Activated gamma-delta T cell treated with Interleukin-2 at 50 U/mL for 16 hours (primary cell): ENCODE data around the gene NECTIN4.
"Not testable (repeated sequence)": the region's sequence is repeated elsewhere in the genome, so short reads cannot be mapped to it uniquely, and the experiment has no call there.

Experiments used
- DNase-seq: peaks from one replicate; pipeline ENCODE4 v3.0.0-alpha.2; 2020

The NECTIN4 gene

GRCh38 chr1:161080441-161081405, 8.6 kb downstream of the NECTIN4 start:
- DNase-seq, result no peak

DNA sequence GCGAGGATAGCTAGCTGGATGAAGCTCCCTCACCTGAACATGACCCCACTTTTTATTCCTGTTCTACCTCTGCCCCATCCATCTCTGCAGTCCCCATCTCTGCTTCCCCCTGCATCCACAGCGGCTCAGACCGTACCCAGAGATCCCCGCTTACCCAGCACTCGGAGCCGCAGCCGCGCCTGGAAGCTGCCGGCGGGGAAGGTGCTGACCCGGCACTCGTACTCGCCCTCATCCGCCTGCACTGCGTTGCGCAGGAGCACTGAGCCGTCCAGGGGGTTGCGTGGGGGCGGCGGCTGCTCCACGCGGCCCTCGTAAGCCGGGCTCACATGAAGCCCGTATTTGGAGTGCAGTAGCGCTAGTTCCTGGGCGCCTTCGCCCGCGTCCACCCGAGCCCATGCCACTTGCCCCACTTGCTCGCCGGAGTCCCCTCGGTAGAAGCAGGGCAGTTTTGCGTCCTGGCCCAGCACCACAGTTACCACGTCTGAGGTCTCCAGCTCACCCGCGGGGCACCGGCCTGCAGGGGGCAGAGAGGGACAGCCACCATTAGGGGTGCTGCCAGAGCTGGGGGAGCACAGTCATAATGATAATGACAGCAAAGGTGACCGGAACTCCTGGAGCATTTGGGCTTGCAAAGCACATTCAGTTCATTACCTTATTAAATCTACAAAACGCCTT, 9.8 kb downstream of the NECTIN4 start:
- DNase-seq, result no peak

- no peak for DNase-seq
These were observed 11.9 kb downstream of the NECTIN4 start for GRCh38 chr1:161077426-161077825.

DNA sequence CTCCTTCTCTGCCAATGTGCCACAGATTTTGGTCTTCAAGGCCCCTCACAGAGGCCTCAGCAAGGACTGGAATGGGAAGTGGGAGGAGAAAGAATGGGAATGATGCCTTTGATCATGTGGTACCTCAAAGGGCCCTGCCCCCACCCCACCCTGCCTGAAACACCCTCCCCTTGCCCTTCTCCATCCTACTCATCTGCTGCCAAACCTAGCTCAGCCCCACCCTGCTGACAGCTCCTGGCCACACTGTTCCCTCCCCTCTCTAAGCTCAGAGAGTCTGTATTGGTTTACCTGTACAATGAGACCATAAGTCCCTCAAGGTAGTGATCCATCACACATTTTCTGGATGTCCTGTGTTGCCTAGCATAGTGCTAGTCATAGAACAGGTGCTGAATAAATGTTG, 12.9 kb downstream of the NECTIN4 start:
- DNase-seq, result no peak

DNA sequence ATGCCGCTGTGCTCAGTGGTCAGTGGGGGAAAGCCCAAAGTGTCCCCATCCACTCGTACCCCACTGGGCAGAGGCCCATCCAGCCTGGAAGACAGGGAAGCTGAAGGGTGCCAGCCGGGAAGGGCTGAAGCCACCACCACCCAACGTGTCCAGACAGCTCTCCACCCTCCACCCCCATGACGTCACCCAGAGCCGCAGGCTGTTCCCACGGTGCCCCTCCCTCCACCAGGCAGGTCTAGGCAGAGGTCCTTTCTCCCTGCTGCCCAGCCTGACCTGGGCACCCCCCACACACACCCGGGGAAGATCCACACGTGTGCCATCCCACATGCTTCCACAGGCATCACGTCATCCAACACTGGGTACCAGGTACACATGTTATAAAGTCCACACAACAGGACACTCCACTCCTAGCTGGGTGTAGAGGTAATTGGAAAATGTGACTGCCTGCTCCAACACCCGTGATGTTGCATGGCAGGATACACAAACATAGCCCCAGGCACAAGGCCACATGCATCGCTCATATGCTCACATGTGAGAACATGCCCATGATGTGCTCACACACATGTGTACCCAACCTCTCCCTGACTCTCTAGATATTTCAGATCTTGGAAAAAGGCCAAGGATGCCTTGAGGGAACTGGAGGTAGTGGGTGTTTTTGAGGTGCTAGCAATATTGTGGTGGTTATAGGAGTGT, 14.5 kb downstream of the NECTIN4 start:
- DNase-seq, result no peak

GRCh38 chr1:161073474-161074121, 15.8 kb downstream of the NECTIN4 start:
- DNase-seq, result no peak

DNA sequence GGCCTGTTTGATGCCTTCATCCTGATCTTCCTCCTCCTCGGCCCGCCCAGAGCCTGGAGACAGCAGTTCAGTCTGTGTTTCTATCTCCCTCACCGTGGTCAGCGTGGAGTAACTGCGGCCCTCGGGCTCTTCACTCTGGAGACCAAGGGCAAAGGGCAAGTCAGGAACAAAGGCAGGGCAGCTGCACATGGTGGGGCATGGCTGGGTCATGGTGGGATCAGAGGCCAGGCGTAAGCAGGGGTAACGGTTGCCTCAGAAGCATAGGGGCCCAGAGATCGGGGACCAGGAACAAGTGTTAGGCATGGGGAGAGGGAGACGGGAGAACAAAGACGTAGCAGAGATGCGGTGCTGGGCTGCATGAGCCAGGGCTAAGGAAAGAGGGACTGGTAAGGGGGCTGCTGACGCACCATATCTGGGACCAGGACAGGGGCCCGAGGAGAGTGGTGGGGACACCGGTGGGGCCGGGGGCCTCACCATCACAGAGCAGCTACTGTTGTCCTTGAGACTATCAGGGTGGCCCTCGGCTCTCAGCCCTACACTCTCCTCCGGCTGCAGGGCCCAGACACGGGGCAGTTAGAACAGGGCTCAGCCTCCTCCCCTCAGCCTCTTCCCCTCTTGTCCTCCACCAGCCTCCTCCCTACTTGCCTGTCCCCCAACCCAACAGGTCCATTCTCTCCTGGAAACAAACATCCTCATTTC, 16.5 kb downstream of the NECTIN4 start:
- no peak for DNase-seq

- DNase-seq, result peak; percentile 51
These were observed 17.4 kb downstream of the NECTIN4 start for GRCh38 chr1:161071886-161072371.

GRCh38 chr1:161070761-161071160, 18.6 kb downstream of the NECTIN4 start:
- no peak for DNase-seq

DNA sequence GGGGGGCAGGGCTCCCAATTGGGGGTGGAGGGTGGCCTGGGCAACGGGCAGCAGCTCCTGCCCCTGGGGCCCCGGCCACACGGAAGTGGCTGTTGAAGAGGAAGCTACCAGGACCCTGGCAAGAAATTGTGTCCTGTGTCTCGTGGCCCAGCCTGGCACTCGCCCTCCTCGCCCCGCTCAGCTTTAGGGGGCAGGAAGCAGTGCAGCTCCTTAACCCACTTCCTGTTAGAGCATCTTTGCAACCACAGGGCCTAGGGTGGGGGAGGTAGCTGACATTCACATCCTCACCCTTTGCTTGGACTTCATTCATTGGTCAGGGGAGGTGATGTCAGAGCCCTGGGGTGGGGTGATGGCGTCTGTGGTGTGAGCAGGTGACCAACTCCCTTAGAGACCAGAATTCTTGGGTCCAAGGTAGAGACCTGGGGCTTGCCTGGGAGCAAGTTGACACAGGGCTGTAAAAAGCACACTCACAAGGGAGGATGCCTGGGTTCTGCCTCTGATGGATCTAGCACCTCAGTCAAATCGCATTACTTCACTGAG, 19.6 kb downstream of the NECTIN4 start, which contains the start of gene ARHGAP30:
Gene ARHGAP30 (minus strand): TSS at position 161 of the 540 bp plus-strand sequence. CDS start 267 bp downstream, outside the sequence.
- DNase-seq, result peak; percentile 86

- DNase-seq, result no peak
These were observed 20.1 kb downstream of the NECTIN4 start for GRCh38 chr1:161069241-161069640.

DNA sequence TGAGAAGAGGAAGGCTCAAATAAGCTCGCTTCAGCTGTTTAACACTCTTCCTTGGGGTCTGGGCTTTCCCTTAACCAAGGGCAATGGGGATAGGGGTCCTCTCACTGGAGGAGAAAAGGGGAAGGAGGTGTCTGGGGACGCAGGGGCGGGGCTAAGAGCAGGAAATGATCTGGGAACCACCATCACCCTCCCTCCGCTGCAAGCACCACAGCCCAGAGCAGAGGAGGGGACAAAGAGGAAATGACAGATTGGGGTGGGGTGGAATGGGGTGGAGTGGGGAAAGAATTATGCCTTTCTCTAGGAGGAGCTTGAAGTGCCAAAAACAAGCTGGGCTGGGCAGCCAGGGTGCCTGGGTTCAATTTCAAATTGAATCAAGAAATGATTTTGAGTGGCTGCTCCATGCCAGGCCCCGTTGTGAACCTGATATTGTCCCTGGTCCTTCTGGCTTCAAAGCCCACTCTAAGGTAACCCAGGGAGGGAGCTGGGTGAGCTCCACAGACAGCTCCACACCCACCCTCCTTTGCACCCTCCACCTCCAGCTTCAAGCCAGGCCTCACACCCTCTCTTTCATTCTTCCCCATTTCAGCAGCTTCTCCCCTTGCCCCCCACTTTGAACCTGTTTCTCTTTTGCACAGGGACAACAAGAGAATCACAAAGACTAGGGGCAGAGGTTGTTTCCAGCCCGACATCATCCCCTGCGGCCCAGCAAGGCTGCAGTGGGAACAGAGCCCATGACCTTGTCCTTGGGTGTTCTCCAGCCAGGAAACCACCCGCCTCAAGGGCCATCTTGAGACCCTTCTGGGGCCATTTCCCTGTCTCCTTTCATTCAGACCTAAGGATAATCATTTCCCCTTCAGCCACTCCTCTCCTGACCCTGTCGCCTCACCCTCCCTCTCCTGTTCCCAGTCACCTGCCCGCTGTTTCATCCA, 20.8 kb downstream of the NECTIN4 start:
- DNase-seq, result peak; percentile 77

DNA sequence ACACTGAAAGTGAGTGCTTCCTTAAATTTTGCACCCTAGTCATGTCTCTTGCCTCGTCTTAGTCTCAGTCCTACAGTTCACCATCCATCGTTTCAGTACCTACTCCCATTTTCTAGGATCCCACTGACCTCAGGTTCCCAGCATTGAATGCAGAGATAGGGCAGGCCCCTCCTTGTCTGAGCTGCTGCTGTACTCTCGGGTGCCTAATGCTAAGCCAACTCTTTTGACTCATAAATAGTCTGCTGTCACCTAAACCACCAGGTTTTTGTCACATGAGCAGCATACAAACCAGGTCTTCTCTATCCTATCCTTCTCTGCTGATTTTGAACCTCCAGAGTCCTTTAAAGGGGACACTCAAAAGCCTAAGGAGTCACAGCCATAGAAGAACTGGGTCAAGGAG, 22.7 kb downstream of the NECTIN4 start:
- no peak for DNase-seq

DNA sequence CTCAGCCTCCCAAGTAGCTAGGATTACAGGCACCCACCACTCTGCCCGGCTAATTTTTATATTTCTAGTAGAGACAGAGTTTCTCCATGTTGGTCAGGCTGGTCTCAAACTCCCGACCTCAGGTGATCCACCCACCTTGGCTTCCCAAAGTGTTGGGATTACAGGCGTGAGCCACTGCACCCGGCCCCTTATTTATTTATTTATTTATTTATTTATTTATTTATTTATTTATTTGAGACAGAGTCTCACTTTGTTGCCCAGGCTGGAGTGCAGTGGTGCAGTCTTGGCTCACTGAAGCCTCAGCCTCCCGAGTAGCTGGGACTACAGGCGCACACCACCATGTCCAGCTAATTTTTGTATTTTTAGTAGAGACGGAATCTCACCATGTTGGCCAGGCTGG, 23.7 kb downstream of the NECTIN4 start:
- not testable (repeated sequence) for DNase-seq

- DNase-seq, result not testable (repeated sequence)
These were observed 25.4 kb downstream of the NECTIN4 start for GRCh38 chr1:161063936-161064335.

- DNase-seq, result no peak
These were observed 27.9 kb downstream of the NECTIN4 start for GRCh38 chr1:161061419-161061818.

- DNase-seq, result no peak
These were observed 30.1 kb downstream of the NECTIN4 start for GRCh38 chr1:161059293-161059692.

- DNase-seq, result no peak
These were observed 34.6 kb downstream of the NECTIN4 start for GRCh38 chr1:161054805-161055204.

DNA sequence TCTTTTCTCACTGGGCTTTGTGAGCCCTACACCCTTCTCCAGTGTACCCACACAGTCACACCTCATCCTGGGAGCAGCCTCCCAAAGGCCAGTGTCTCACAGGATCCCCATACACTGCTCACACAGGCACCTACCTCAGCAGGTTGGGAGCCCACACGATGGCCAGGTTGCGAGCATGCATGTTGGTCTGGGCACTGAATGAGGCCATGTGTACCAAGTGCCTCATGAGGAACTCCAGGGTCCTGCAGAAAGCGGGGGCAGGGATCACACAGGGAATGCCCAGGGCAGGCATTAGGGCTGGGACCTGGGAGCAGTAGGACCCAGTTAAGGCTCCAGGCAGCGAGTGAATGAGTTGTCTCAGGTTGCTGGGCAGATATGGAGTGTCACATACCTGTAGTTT, 35.1 kb downstream of the NECTIN4 start:
- DNase-seq, result no peak

- DNase-seq, result no peak
These were observed 36.5 kb downstream of the NECTIN4 start for GRCh38 chr1:161052899-161053298.
